HG03565 (cell line): ENCODE measurements around the gene TTLL8.

Source experiments
- ATAC-seq: cut with Tn5 transposase; IDR thresholded peaks from one replicate; pipeline ENCODE4 v1.9.1; 2021; ENCODE audit warnings: mild to moderate bottlenecking, moderate library complexity; ENCODE audit not compliant: unreplicated experiment

TTLL8 gene

GRCh38 chr22:50083462-50084079, 25.5 kb upstream of the TTLL8 start:
- ATAC-seq = no peak

- ATAC-seq = no peak
Observed at GRCh38 chr22:50082961-50083461, 24.9 kb upstream of the TTLL8 start.

- ATAC-seq = no peak
Observed at GRCh38 chr22:50082197-50082715, 24.2 kb upstream of the TTLL8 start.

GRCh38 chr22:50081426-50082196, 23.5 kb upstream of the TTLL8 start:
- no peak for ATAC-seq

- no peak for ATAC-seq
Observed at GRCh38 chr22:50080077-50080465, 22.0 kb upstream of the TTLL8 start.

- ATAC-seq = no peak
Observed at GRCh38 chr22:50078761-50079160, 20.7 kb upstream of the TTLL8 start.

- no peak for ATAC-seq
Observed at GRCh38 chr22:50078246-50078645, 20.1 kb upstream of the TTLL8 start.

- no peak for ATAC-seq
Observed at GRCh38 chr22:50076646-50077535, 18.8 kb upstream of the TTLL8 start.

- no peak for ATAC-seq
Observed at GRCh38 chr22:50074551-50075530, 16.7 kb upstream of the TTLL8 start.

GRCh38 chr22:50074056-50074455, 16.0 kb upstream of the TTLL8 start:
- ATAC-seq = no peak

- no peak for ATAC-seq
Observed at GRCh38 chr22:50072714-50073538, 14.8 kb upstream of the TTLL8 start.

GRCh38 chr22:50072167-50072555, 14.1 kb upstream of the TTLL8 start:
- ATAC-seq = no peak

GRCh38 chr22:50071432-50072166, 13.5 kb upstream of the TTLL8 start:
- no peak for ATAC-seq

- no peak for ATAC-seq
Observed at GRCh38 chr22:50070366-50070765, 12.3 kb upstream of the TTLL8 start.

- ATAC-seq = no peak
Observed at GRCh38 chr22:50068096-50068495, 10.0 kb upstream of the TTLL8 start.

GRCh38 chr22:50067244-50067643, 9.1 kb upstream of the TTLL8 start:
- ATAC-seq = no peak

- no peak for ATAC-seq
Observed at GRCh38 chr22:50064453-50064852, 6.4 kb upstream of the TTLL8 start.

- ATAC-seq = no peak
Observed at GRCh38 chr22:50063589-50064393, 5.7 kb upstream of the TTLL8 start.
